ENCODE measurements around the gene KCNJ13.

The KCNJ13 gene

DNA sequence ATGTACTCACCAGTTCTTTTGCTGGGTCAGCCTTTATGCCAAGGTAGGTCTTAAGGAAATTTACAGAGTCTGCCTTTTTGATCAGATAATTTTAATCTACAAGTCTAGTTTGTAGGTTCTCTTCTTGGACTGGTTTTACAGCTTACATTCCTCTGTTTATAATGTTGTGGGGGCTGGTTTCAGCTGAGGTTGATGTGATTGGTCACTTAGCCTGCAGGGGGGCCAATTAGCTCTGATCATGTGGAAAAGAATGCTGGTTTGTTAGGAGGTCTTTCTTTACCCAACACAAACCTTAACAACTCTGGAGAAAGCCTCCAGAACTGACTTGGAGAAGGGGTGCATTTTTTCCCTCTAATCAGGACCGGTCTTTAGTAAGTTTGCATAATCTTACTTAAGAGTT is at the start of gene KCNJ13:
TSS of gene KCNJ13 (minus strand) at position 131 of the 400 bp plus-strand sequence. CDS start 5,203 bp downstream, outside the sequence.
- Histone ChIP-seq H3K36me3 (ENCODE audit: control insufficient read depth in 2 of 2, insufficient read depth in 1 of 2, low read length in 2 of 2) (peaks cover 6 to 45% of the 10 kb centered on the region in 2 experiments; a peak in 2 of 3 replicates), H3K4me3 (ENCODE audit: low read depth, low read length) (no peak within 1 kb of the TSS), H3K9me3 (ENCODE audit: control insufficient read depth, insufficient read depth, low read depth, low read length) (no peaks in the 10 kb centered on the region), H3K27ac (ENCODE audit: extremely low read depth, low read depth, low read length) (no peak within 1 kb of the TSS), H3K4me1 (ENCODE audit: control insufficient read depth, insufficient read depth, low read length) (peaks cover 20% of the 10 kb centered on the region)
- POLR2A ChIA-PET, result no interaction called here
- TF ChIP-seq ZNF311 (tag by site-specific recombination; IDR thresholded peaks at IDR 0.05; ENCODE audit: borderline replicate concordance), result no peak
- TF ChIP-seq ZNF248 (tag by site-specific recombination; IDR thresholded peaks at IDR 0.05), result no peak
- no peak for TF ChIP-seq HOXC10 (CRISPR knock-in tag; IDR thresholded peaks at IDR 0.05)
- TF ChIP-seq, protein P1, sequence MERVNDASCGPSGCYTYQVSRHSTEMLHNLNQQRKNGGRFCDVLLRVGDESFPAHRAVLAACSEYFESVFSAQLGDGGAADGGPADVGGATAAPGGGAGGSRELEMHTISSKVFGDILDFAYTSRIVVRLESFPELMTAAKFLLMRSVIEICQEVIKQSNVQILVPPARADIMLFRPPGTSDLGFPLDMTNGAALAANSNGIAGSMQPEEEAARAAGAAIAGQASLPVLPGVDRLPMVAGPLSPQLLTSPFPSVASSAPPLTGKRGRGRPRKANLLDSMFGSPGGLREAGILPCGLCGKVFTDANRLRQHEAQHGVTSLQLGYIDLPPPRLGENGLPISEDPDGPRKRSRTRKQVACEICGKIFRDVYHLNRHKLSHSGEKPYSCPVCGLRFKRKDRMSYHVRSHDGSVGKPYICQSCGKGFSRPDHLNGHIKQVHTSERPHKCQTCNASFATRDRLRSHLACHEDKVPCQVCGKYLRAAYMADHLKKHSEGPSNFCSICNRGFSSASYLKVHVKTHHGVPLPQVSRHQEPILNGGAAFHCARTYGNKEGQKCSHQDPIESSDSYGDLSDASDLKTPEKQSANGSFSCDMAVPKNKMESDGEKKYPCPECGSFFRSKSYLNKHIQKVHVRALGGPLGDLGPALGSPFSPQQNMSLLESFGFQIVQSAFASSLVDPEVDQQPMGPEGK (tag by site-specific recombination; IDR thresholded peaks at IDR 0.05), result no peak
- TF ChIP-seq, protein P2, sequence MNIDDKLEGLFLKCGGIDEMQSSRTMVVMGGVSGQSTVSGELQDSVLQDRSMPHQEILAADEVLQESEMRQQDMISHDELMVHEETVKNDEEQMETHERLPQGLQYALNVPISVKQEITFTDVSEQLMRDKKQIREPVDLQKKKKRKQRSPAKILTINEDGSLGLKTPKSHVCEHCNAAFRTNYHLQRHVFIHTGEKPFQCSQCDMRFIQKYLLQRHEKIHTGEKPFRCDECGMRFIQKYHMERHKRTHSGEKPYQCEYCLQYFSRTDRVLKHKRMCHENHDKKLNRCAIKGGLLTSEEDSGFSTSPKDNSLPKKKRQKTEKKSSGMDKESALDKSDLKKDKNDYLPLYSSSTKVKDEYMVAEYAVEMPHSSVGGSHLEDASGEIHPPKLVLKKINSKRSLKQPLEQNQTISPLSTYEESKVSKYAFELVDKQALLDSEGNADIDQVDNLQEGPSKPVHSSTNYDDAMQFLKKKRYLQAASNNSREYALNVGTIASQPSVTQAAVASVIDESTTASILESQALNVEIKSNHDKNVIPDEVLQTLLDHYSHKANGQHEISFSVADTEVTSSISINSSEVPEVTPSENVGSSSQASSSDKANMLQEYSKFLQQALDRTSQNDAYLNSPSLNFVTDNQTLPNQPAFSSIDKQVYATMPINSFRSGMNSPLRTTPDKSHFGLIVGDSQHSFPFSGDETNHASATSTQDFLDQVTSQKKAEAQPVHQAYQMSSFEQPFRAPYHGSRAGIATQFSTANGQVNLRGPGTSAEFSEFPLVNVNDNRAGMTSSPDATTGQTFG (tag by site-specific recombination; IDR thresholded peaks at IDR 0.05; ENCODE audit: borderline replicate concordance), result no peak
- TF ChIP-seq BCL11B (tag by site-specific recombination; IDR thresholded peaks at IDR 0.05; ENCODE audit: low read depth), result no peak
- CTCF ChIA-PET, result no interaction called here

DNA sequence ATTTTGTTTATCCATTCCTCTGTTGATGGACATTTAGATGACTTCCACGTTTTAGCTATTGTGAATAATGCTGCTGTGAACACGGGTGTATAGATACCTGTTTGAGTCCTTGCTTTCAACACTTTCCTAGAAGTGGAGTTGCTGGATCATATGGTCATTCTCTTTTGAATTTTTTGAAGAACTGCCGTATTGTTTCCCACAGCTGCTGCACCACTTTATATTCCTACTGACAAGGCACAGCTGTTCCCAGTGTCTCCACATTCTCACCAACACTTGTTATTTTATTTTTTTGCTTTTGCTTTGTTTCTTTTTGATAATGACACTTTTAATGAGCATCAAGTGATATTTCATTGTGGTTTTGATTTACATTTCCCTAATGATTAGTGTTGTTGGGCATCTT is 41.4 kb upstream of the KCNJ13 start:
- Histone ChIP-seq H3K9me3 (ENCODE audit: control insufficient read depth, insufficient read depth, low read depth, low read length) (no peaks in the 10 kb centered on the region), H3K4me3 (ENCODE audit: low read depth, low read length) (no peak overlapping the region), H3K36me3 (ENCODE audit: control insufficient read depth in 2 of 2, insufficient read depth in 1 of 2, low read length in 2 of 2) (peaks cover 55 to 90% of the 10 kb centered on the region in 2 experiments), H3K4me1 (ENCODE audit: control insufficient read depth, insufficient read depth, low read length) (no peaks in the 10 kb centered on the region), H3K27ac (ENCODE audit: extremely low read depth, low read depth, low read length) (no peak overlapping the region)
- ChIA-PET POLR2A (no interaction called here), CTCF (interaction anchor here (0.6 kb wide), 1 partner anchor 18 kb away, joined by 3 read pairs; no protein-coding TSS in a partner anchor)
- TF ChIP-seq ZNF274 (IDR thresholded peaks at IDR 0.05; ENCODE audit: low read length), result no peak
- no peak for TF ChIP-seq ZNF274 (tag by site-specific recombination; IDR thresholded peaks at IDR 0.05; ENCODE audit: borderline replicate concordance)
- no peak for TF ChIP-seq ZFHX2 (tag by site-specific recombination; conservative IDR thresholded peaks at IDR 0.05)
- TF ChIP-seq ZNF707 (tag by site-specific recombination; IDR thresholded peaks at IDR 0.05), result no peak
- TF ChIP-seq OVOL3 (tag by site-specific recombination; IDR thresholded peaks at IDR 0.05), result no peak
- TF ChIP-seq ZBTB21 (tag by site-specific recombination; IDR thresholded peaks at IDR 0.05), result no peak
- no peak for TF ChIP-seq ZSCAN30 (tag by site-specific recombination; IDR thresholded peaks at IDR 0.05)
- TF ChIP-seq ZNF664 (tag by site-specific recombination; IDR thresholded peaks at IDR 0.05), result no peak

DNA sequence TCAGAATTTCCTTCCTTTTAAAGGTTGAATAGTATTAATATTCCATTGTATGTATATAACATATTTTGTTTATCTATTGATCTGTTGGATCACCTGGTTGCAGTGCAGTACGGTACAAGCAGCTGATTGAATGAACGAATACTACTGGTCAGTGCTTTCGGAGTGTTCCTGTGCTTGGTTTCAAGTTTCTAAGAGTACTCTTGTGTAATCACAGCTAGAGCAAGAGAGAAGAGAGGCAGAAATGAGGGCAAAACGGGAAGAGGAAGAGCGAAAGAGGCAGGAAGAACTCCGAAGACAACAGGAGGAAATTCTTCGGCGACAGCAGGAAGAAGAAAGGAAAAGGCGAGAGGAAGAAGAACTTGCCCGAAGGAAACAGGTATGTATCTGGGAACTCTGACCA is 40.3 kb upstream of the KCNJ13 start:
- no peaks in the 10 kb centered on the region for H3K4me1 ChIP-seq (ENCODE audit: control insufficient read depth, insufficient read depth, low read length)
- ChIA-PET CTCF (no interaction called here), POLR2A (no interaction called here)
- H3K4me3 ChIP-seq (ENCODE audit: low read depth, low read length), result no peak overlapping the region
- H3K27ac ChIP-seq (ENCODE audit: extremely low read depth, low read depth, low read length), result no peak overlapping the region
- no peaks in the 10 kb centered on the region for H3K9me3 ChIP-seq (ENCODE audit: control insufficient read depth, insufficient read depth, low read depth, low read length)
- H3K36me3 ChIP-seq (ENCODE audit: control insufficient read depth in 2 of 2, insufficient read depth in 1 of 2, low read length in 2 of 2), result peaks cover 64 to 92% of the 10 kb centered on the region in 2 experiments
- TF ChIP-seq ZBTB20 (tag by site-specific recombination; IDR thresholded peaks at IDR 0.05) (no peak), ZFP41 (tag by site-specific recombination; IDR thresholded peaks at IDR 0.05; ENCODE audit: borderline replicate concordance) (no peak), ZFHX2 (tag by site-specific recombination; conservative IDR thresholded peaks at IDR 0.05) (no peak)
- TF ChIP-seq, protein P3, sequence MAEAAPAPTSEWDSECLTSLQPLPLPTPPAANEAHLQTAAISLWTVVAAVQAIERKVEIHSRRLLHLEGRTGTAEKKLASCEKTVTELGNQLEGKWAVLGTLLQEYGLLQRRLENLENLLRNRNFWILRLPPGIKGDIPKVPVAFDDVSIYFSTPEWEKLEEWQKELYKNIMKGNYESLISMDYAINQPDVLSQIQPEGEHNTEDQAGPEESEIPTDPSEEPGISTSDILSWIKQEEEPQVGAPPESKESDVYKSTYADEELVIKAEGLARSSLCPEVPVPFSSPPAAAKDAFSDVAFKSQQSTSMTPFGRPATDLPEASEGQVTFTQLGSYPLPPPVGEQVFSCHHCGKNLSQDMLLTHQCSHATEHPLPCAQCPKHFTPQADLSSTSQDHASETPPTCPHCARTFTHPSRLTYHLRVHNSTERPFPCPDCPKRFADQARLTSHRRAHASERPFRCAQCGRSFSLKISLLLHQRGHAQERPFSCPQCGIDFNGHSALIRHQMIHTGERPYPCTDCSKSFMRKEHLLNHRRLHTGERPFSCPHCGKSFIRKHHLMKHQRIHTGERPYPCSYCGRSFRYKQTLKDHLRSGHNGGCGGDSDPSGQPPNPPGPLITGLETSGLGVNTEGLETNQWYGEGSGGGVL (tag by site-specific recombination; IDR thresholded peaks at IDR 0.05), result no peak
- TF ChIP-seq, protein P4, sequence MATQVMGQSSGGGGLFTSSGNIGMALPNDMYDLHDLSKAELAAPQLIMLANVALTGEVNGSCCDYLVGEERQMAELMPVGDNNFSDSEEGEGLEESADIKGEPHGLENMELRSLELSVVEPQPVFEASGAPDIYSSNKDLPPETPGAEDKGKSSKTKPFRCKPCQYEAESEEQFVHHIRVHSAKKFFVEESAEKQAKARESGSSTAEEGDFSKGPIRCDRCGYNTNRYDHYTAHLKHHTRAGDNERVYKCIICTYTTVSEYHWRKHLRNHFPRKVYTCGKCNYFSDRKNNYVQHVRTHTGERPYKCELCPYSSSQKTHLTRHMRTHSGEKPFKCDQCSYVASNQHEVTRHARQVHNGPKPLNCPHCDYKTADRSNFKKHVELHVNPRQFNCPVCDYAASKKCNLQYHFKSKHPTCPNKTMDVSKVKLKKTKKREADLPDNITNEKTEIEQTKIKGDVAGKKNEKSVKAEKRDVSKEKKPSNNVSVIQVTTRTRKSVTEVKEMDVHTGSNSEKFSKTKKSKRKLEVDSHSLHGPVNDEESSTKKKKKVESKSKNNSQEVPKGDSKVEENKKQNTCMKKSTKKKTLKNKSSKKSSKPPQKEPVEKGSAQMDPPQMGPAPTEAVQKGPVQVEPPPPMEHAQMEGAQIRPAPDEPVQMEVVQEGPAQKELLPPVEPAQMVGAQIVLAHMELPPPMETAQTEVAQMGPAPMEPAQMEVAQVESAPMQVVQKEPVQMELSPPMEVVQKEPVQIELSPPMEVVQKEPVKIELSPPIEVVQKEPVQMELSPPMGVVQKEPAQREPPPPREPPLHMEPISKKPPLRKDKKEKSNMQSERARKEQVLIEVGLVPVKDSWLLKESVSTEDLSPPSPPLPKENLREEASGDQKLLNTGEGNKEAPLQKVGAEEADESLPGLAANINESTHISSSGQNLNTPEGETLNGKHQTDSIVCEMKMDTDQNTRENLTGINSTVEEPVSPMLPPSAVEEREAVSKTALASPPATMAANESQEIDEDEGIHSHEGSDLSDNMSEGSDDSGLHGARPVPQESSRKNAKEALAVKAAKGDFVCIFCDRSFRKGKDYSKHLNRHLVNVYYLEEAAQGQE (tag by site-specific recombination; IDR thresholded peaks at IDR 0.05), result no peak
- TF ChIP-seq, protein P5, sequence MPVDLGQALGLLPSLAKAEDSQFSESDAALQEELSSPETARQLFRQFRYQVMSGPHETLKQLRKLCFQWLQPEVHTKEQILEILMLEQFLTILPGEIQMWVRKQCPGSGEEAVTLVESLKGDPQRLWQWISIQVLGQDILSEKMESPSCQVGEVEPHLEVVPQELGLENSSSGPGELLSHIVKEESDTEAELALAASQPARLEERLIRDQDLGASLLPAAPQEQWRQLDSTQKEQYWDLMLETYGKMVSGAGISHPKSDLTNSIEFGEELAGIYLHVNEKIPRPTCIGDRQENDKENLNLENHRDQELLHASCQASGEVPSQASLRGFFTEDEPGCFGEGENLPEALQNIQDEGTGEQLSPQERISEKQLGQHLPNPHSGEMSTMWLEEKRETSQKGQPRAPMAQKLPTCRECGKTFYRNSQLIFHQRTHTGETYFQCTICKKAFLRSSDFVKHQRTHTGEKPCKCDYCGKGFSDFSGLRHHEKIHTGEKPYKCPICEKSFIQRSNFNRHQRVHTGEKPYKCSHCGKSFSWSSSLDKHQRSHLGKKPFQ (tag by site-specific recombination; IDR thresholded peaks at IDR 0.05), result no peak
